Stomach smooth muscle (tissue), 2 donors: Measurements from ENCODE around the gene STOX2.
"Not testable (repeated sequence)": the region's sequence is repeated elsewhere in the genome, so short reads cannot be mapped to it uniquely, and the experiment has no call there.

Experiments
- H3K27ac ChIP-seq: one replicate; pipeline ENCODE4 v1.7.0; 2013; ENCODE audit warnings: mild to moderate bottlenecking, low read length, inconsistent platforms
- H3K27me3 ChIP-seq, 2 donors: one replicate each; pipeline ENCODE4 v1.7.0; 2013; ENCODE audit warnings: low read length in 2 of 2; ENCODE audit not compliant: insufficient read depth in 2 of 2, control insufficient read depth in 1 of 2
- H3K36me3 ChIP-seq, 2 donors: one replicate each; pipeline ENCODE4 v1.7.0; 2013; ENCODE audit warnings: low read length in 2 of 2; ENCODE audit not compliant: control insufficient read depth in 2 of 2, insufficient read depth in 2 of 2
- H3K4me1 ChIP-seq: one replicate; pipeline ENCODE4 v1.7.0; 2013; ENCODE audit warnings: low read length; ENCODE audit not compliant: control insufficient read depth, insufficient read depth
- H3K4me3 ChIP-seq, 2 donors: one replicate each; pipeline ENCODE4 v1.7.0; 2013; ENCODE audit warnings: low read length in 2 of 2
- H3K9ac ChIP-seq, 2 donors: one replicate each; pipeline ENCODE4 v1.7.0; 2013; ENCODE audit warnings: low read length in 2 of 2, mild to moderate bottlenecking in 1 of 2
- H3K9me3 ChIP-seq, 2 donors: one replicate each; pipeline ENCODE4 v1.7.0; 2013; ENCODE audit warnings: low read length in 2 of 2; ENCODE audit not compliant: control insufficient read depth in 2 of 2
- donor health status: healthy.
- donor health status: Pancreatic carcinoma.

Gene STOX2

GRCh38 chr4:183936047-183936446, 30.9 kb downstream of the STOX2 start:
- Histone ChIP-seq H3K9ac (no peak overlapping the region), H3K27ac (no peak overlapping the region), H3K9me3 (no peaks in the 10 kb centered on the region), H3K4me1 (peaks cover 2% of the 10 kb centered on the region), H3K27me3 (no peaks in the 10 kb centered on the region), H3K36me3 (no peaks in the 10 kb centered on the region), H3K4me3 (no peak overlapping the region)

DNA sequence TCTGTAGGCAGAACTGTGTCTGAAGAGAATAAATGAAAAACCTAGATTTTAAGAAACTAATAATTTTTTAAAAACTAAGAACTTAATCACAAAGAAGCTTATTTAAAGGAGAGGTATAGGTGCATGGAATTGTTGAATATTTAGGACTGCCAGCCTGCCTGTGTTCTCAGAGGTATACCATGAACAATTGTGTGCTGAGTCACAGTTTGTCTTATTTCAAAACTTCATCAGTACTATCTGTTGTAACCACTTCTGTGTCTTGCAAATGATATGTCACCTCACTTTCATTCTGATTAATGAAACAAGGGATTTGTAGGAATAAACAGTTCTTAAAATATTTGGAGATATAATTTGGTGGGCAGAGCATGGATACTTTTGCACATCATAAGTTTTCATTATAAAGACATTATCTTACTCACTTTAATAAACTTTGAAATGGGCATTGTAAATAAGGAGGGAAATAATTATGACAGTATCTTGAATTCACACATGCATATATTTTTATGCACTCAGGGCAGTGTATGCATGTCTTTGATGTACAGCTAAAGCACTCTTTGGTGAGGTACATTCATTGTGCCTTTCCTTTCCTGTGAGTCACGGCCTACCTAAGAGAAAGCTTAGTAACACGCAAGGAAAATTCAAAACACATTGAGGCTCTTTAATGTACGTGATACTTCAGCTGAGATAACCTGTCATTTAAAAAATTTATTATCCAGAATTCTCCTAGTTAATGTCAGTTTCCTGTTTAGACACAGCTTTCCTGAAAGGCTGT, 31.7 kb downstream of the STOX2 start:
- Histone ChIP-seq H3K9ac (no peak overlapping the region), H3K27me3 (no peaks in the 10 kb centered on the region), H3K9me3 (no peaks in the 10 kb centered on the region), H3K27ac (no peak overlapping the region), H3K4me1 (peaks cover 2% of the 10 kb centered on the region), H3K36me3 (no peaks in the 10 kb centered on the region), H3K4me3 (no peak overlapping the region)

DNA sequence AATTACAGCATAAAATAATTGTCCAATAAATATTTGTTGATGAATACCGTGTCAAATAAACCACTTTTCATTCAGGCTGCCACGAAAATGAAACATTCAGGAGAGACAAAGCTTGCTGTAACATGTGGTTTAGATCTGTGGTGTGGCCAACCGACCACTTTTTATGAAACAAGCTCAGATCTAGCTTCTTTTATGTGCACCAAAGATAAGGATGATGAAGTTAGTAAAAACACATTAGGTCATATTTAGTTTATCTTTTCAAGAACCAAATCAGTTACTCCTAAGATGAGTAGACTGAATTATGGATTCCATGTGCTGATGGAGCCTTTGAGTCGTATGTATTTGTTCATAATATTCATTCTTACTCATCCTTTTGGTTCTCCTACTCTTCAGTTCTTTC, 35.8 kb downstream of the STOX2 start:
- Histone ChIP-seq H3K4me1 (peaks cover 2% of the 10 kb centered on the region), H3K36me3 (no peaks in the 10 kb centered on the region), H3K4me3 (no peak overlapping the region), H3K9me3 (no peaks in the 10 kb centered on the region), H3K27ac (no peak overlapping the region), H3K27me3 (no peaks in the 10 kb centered on the region), H3K9ac (no peak overlapping the region)

DNA sequence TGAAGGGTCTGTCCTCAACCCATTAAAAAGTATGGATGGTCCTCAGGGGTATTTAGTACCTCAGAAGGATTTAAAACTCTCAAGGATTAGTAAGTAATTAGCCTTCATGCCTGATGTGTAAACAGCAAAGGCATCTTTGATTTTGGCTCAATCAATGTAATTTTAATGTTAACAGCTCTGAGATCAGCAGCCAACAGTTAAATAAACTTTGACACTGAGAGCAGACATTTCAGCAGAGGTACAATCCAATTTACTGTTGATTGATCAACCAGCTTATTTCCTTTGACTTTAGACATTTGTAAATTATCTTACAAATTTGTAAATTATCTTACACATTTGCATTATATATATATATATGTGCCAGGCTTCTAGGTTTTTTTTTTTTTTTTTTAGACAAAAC, 36.9 kb downstream of the STOX2 start:
- Histone ChIP-seq H3K9ac (no peak overlapping the region), H3K27ac (no peak overlapping the region), H3K36me3 (no peaks in the 10 kb centered on the region), H3K4me1 (peaks cover 2% of the 10 kb centered on the region), H3K9me3 (no peaks in the 10 kb centered on the region), H3K4me3 (no peak overlapping the region), H3K27me3 (no peaks in the 10 kb centered on the region)

- H3K36me3 ChIP-seq, result no peaks in the 10 kb centered on the region
- no peaks in the 10 kb centered on the region for H3K27me3 ChIP-seq
- no peak overlapping the region for H3K9ac ChIP-seq
- no peaks in the 10 kb centered on the region for H3K4me1 ChIP-seq
- no peaks in the 10 kb centered on the region for H3K9me3 ChIP-seq
- H3K4me3 ChIP-seq, result no peak overlapping the region
- H3K27ac ChIP-seq, result no peak overlapping the region
These were observed 40.6 kb downstream of the STOX2 start for GRCh38 chr4:183945741-183946140.

- Histone ChIP-seq H3K4me3 (no peak overlapping the region), H3K36me3 (no peaks in the 10 kb centered on the region), H3K27me3 (no peaks in the 10 kb centered on the region), H3K9ac (no peak overlapping the region), H3K4me1 (no peaks in the 10 kb centered on the region), H3K27ac (no peak overlapping the region), H3K9me3 (no peaks in the 10 kb centered on the region)
These were observed 45.4 kb downstream of the STOX2 start for GRCh38 chr4:183950536-183950935.

DNA sequence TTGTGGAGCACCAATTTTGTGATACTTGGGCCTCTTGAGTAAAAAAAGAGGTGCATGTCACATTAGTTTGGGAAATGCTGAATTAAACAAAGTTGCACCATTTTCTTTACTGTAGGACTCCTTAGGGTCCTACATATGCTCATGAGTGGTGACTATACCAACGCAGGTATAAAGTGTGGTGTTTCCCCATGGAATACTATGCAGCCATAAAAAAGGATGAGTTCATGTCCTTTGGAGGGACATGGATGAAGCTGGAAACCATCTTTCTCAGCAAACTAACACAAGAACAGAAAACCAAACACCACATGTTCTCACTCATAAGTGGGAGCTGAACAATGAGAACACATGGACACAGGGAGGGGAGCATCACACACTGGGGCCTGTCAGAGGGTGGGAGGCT, 47.5 kb downstream of the STOX2 start:
- not testable (repeated sequence) for H3K9me3 ChIP-seq, H3K4me3 ChIP-seq, H3K27ac ChIP-seq, H3K27me3 ChIP-seq, H3K4me1 ChIP-seq, H3K36me3 ChIP-seq, H3K9ac ChIP-seq

DNA sequence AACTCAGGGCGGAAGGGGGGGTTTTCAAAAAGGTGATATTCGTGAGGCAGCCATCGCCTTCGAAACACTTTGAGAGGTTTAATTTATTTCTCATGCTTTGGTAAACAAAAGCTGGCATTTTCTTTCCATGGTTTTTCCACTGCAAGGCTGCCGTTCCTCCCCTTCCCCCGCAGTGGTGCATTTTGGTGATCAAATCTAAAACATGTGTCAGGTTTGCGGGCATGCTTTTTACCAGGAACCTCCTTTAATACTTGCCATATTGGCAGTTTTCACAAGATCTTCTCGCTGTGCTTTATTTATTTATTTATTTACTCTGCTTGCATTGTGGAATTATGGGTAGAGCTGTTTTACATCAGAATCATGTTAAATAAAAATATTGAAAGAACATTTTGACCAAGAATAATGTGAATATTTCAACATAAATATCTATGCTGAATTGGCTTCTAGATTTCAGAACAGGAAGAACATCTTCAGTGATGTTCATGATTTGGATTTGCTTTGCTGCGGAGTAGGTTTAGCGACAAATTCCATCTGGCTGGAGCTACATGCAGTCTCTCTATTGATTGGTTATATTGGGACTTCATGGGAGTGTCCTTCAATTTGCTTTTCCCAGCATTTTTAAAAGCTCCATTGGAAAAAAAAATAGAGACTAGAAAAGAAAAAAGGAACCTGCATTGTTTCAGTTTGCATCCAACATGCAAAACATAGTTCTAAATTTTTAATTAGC, 54.4 kb downstream of the STOX2 start:
- Histone ChIP-seq H3K27me3 (no peaks in the 10 kb centered on the region), H3K36me3 (no peaks in the 10 kb centered on the region), H3K4me3 (peak overlapping the region in 1 of 2 donors; percentile 54), H3K27ac (no peak overlapping the region), H3K4me1 (peaks cover 4% of the 10 kb centered on the region), H3K9ac (no peak overlapping the region), H3K9me3 (no peaks in the 10 kb centered on the region)

DNA sequence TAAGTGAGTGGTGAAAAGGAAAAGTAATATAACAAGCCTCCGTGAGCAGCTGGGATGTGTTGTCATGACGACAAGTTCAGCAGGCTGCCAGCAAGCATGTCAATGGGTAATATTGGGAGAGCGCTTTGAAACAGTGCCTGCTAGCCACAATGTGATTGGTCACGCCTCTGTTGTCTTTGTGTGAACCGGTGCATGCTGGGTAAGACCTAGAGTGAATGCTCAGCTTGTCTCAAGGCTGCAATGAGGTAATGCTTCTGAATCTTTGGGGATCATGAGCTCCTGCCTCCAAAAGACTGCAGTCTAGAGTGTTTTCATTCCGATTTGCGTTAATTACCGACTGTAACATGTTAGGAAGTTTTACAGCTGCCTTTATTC, 54.9 kb downstream of the STOX2 start:
- Histone ChIP-seq H3K27ac (no peak overlapping the region), H3K4me1 (peaks cover 4% of the 10 kb centered on the region), H3K4me3 (peak overlapping the region in 1 of 2 donors; percentile 54), H3K9ac (no peak overlapping the region), H3K36me3 (no peaks in the 10 kb centered on the region), H3K27me3 (no peaks in the 10 kb centered on the region), H3K9me3 (no peaks in the 10 kb centered on the region)

DNA sequence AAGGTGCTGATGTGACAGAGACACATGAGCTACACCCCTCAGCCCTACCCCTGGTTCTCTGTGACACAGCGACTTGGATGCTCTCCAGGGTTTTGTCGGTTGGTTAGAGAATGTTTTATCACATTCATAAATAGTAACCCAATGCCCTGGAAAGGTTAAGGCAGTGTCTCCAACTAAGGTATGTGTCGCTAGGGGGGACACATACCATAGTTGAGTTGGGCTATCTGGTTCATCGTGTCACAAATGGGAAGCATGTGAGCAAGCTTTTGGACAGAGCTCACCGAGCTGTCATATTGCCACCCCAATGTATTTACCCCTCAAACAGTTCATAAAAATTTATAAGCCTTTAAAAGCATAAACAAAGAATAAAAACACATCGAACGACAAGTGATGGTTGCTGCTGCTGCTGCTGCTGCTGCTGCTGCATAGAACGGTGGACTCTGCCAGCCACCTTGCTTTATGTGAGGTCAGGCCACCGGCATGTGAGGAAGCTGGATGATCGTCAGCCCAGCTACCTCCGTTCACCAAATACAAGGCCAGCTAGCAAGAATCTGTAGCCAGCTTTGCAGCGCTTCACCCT, 55.9 kb downstream of the STOX2 start:
- Histone ChIP-seq H3K27me3 (no peaks in the 10 kb centered on the region), H3K9ac (no peak overlapping the region), H3K9me3 (no peaks in the 10 kb centered on the region), H3K27ac (no peak overlapping the region), H3K4me3 (no peak overlapping the region), H3K36me3 (no peaks in the 10 kb centered on the region), H3K4me1 (peaks cover 4% of the 10 kb centered on the region)

- H3K27me3 ChIP-seq, result no peaks in the 10 kb centered on the region
- H3K4me3 ChIP-seq, result no peak overlapping the region
- no peak overlapping the region for H3K9ac ChIP-seq
- no peaks in the 10 kb centered on the region for H3K36me3 ChIP-seq
- H3K4me1 ChIP-seq, result peaks cover 4% of the 10 kb centered on the region
- H3K27ac ChIP-seq, result no peak overlapping the region
- H3K9me3 ChIP-seq, result no peaks in the 10 kb centered on the region
These were observed 56.7 kb downstream of the STOX2 start for GRCh38 chr4:183961795-183962194.
